ENCODE data around the gene PRKCH. TPM values are rescaled to one million over a fixed set of nuclear protein-coding genes. Genes with fewer than 3 reads are reported as not detected.

Gene PRKCH
- total RNA-seq, 4 donors from 2014 or later: 17.9 to 28.7 (median 25.0) TPM

GRCh38 chr14:61417141-61417540 lies 95.8 kb downstream of the PRKCH start:
- Histone ChIP-seq H3K27me3 (no peaks in the 10 kb centered on the region), H3K4me3 (no peak overlapping the region), H3K9me3 (no peaks in the 10 kb centered on the region), H3K36me3 (no peaks in the 10 kb centered on the region), H3K27ac (no peak overlapping the region), H3K4me1 (peaks cover 0 to 4% (median 0%) of the 10 kb centered on the region in 3 donors)
- TF ChIP-seq, protein P1, sequence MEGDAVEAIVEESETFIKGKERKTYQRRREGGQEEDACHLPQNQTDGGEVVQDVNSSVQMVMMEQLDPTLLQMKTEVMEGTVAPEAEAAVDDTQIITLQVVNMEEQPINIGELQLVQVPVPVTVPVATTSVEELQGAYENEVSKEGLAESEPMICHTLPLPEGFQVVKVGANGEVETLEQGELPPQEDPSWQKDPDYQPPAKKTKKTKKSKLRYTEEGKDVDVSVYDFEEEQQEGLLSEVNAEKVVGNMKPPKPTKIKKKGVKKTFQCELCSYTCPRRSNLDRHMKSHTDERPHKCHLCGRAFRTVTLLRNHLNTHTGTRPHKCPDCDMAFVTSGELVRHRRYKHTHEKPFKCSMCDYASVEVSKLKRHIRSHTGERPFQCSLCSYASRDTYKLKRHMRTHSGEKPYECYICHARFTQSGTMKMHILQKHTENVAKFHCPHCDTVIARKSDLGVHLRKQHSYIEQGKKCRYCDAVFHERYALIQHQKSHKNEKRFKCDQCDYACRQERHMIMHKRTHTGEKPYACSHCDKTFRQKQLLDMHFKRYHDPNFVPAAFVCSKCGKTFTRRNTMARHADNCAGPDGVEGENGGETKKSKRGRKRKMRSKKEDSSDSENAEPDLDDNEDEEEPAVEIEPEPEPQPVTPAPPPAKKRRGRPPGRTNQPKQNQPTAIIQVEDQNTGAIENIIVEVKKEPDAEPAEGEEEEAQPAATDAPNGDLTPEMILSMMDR (IDR thresholded peaks at IDR 0.05): no peak
- TF ChIP-seq POLR2AphosphoS5 (IDR thresholded peaks at IDR 0.05) (no peak), POLR2A (IDR thresholded peaks at IDR 0.05) (no peak), EP300 (IDR thresholded peaks at IDR 0.05) (no peak)
- 49 to 81% methylated on average over 3 to 4 of the region's 4 CpGs for WGBS, 2 donors (ENCODE audit: low coverage in 1 of 2)
- ATAC-seq: no peak

DNA sequence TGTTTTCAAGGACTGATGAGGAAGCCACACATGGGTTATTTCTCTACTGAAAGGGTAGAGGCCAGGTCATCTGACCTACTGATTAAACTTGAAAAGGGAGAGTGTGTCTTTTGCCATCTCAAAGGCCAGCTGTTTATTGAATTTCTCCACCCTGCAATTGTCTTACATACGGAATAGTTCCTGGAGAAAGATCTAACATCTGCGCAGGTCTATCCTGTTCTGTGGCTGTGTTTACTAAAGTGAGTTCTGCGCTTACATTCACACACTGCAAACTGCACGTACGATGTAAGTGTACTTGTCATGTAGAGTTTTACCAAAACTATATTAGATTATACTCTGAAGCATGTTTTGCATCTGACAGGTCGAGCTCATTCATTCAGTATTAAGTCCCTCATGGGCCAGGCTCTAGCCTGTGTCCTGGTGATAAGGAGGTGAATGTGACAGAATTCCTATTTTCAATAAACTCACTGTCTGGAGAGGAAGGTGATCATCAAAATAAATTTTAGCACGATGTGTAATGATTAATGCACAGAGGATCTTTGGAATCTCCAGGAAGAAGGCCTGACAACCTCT lies 96.6 kb downstream of the PRKCH start:
- Histone ChIP-seq H3K4me3 (no peak overlapping the region), H3K27me3 (no peaks in the 10 kb centered on the region), H3K27ac (peak overlapping the region in 1 of 4 donors; percentile 31), H3K9me3 (no peaks in the 10 kb centered on the region), H3K36me3 (no peaks in the 10 kb centered on the region), H3K4me1 (peaks cover 0 to 4% (median 0%) of the 10 kb centered on the region in 3 donors)
- TF ChIP-seq, protein P1 (IDR thresholded peaks at IDR 0.05): no peak
- ATAC-seq: no peak
- 67% methylated on average over 7 of the region's 7 CpGs for WGBS, 2 donors (ENCODE audit: low coverage in 1 of 2)

DNA sequence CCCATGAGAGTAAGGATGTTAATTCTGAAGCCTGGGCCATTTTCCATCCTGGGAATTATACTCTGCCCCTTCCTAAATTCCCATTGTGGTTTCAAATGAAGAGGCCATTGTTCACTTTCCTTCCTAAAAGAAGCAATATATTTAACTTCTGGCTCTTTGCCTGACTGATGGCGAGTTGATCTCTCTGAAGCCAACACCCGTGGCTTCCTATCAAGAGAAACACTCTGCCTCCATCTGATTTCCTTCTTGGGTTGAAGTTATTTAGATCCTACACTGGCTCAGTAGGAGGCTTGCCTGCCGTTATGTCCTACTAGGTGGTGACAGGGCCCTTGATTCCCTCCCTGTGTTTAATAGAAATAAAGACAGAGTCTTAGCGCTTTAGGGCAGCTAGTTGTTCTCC lies 97.4 kb downstream of the PRKCH start:
- ATAC-seq: no peak
- Histone ChIP-seq H3K27ac (peak overlapping the region in 1 of 4 donors; percentile 1), H3K36me3 (no peaks in the 10 kb centered on the region), H3K9me3 (no peaks in the 10 kb centered on the region), H3K4me3 (no peak overlapping the region), H3K4me1 (peaks cover 0 to 4% (median 0%) of the 10 kb centered on the region in 3 donors), H3K27me3 (no peaks in the 10 kb centered on the region)
- WGBS, 2 donors (ENCODE audit: low coverage in 1 of 2): 33 to 46% methylated on average over 4 of the region's 4 CpGs
- TF ChIP-seq POLR2A (IDR thresholded peaks at IDR 0.05) (no peak), EP300 (IDR thresholded peaks at IDR 0.05) (no peak), POLR2AphosphoS5 (IDR thresholded peaks at IDR 0.05) (no peak)
- TF ChIP-seq, protein P1 (IDR thresholded peaks at IDR 0.05): no peak

- H3K27ac ChIP-seq: peak overlapping the region in 1 of 4 donors; percentile 37
- no peak overlapping the region for H3K4me3 ChIP-seq
- H3K36me3 ChIP-seq: no peaks in the 10 kb centered on the region
- ATAC-seq: no peak
- no peaks in the 10 kb centered on the region for H3K9me3 ChIP-seq
- no peaks in the 10 kb centered on the region for H3K27me3 ChIP-seq
- peaks cover 0 to 4% (median 0%) of the 10 kb centered on the region in 3 donors for H3K4me1 ChIP-seq
- TF ChIP-seq EP300 (IDR thresholded peaks at IDR 0.05): no peak
- TF ChIP-seq POLR2AphosphoS5 (IDR thresholded peaks at IDR 0.05): no peak
- TF ChIP-seq POLR2A (IDR thresholded peaks at IDR 0.05): no peak
- TF ChIP-seq, protein P1 (IDR thresholded peaks at IDR 0.05): no peak
Observed at GRCh38 chr14:61419201-61419600, 97.8 kb downstream of the PRKCH start.

DNA sequence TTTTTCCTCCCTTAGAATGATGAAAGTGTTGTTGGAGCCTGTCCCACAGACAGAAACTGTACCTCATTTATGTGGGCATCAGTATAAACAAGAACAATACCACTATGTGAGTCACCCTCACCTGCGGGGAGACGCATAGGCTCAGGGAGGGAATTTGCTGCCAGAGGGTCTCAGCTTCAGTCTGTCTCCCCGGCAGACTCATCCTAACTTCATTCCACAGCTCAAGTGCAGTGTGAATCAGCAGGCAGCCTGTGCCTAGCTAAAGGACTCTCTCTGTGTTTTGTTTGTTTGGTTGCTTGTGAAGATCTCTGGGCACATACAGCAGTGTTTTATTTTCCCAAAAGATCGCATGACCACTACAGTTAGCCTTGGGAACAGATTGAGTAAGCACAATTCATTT lies 98.9 kb downstream of the PRKCH start:
- Histone ChIP-seq H3K4me1 (peaks cover 0 to 4% (median 0%) of the 10 kb centered on the region in 3 donors), H3K27ac (no peak overlapping the region)
- WGBS, 2 donors (ENCODE audit: low coverage in 1 of 2): 65 to 100% methylated on average over 1 to 3 of the region's 4 CpGs

More for the DNA sequence above, 98.9 kb downstream of the PRKCH start:
- ATAC-seq: no peak
- Histone ChIP-seq H3K4me3 (no peak overlapping the region), H3K9me3 (no peaks in the 10 kb centered on the region), H3K27me3 (no peaks in the 10 kb centered on the region), H3K36me3 (no peaks in the 10 kb centered on the region)
- TF ChIP-seq, protein P1 (IDR thresholded peaks at IDR 0.05): no peak
- TF ChIP-seq POLR2A (IDR thresholded peaks at IDR 0.05) (no peak), EP300 (IDR thresholded peaks at IDR 0.05) (no peak), POLR2AphosphoS5 (IDR thresholded peaks at IDR 0.05) (no peak)
